Smooth muscle cell of the brain vasculature (primary cell): ENCODE measurements around the gene PARD3B.
"Not testable (repeated sequence)": the region's sequence is repeated elsewhere in the genome, so short reads cannot be mapped to it uniquely, and the experiment has no call there.

Experiments
- DNase-seq: peaks from one replicate; pipeline ENCODE4 v3.0.0-alpha.2; 2012; ENCODE audit warnings: low read depth, low spot score

PARD3B gene

GRCh38 chr2:205187731-205188130, 642.5 kb downstream of the PARD3B start:
- DNase-seq, result no peak

- peak; percentile 85 for DNase-seq
Observed at GRCh38 chr2:205188239-205189138, 643.2 kb downstream of the PARD3B start.

- DNase-seq, result no peak
Observed at GRCh38 chr2:205189301-205189700, 644.0 kb downstream of the PARD3B start.

GRCh38 chr2:205190528-205190927, 645.3 kb downstream of the PARD3B start:
- DNase-seq, result no peak

GRCh38 chr2:205193125-205193835, 648.0 kb downstream of the PARD3B start:
- DNase-seq, result no peak

- no peak for DNase-seq
Observed at GRCh38 chr2:205193836-205194228, 648.6 kb downstream of the PARD3B start.

GRCh38 chr2:205197468-205198139, 652.3 kb downstream of the PARD3B start:
- no peak for DNase-seq

- no peak for DNase-seq
Observed at GRCh38 chr2:205198140-205198525, 652.9 kb downstream of the PARD3B start.

- no peak for DNase-seq
Observed at GRCh38 chr2:205199165-205199850, 654.0 kb downstream of the PARD3B start.

- no peak for DNase-seq
Observed at GRCh38 chr2:205210494-205210893, 665.2 kb downstream of the PARD3B start.

GRCh38 chr2:205212357-205212756, 667.1 kb downstream of the PARD3B start:
- no peak for DNase-seq

- no peak for DNase-seq
Observed at GRCh38 chr2:205216092-205216491, 670.8 kb downstream of the PARD3B start.

- no peak for DNase-seq
Observed at GRCh38 chr2:205216580-205216979, 671.3 kb downstream of the PARD3B start.

- DNase-seq, result no peak
Observed at GRCh38 chr2:205217004-205217403, 671.7 kb downstream of the PARD3B start.

GRCh38 chr2:205218056-205218455, 672.8 kb downstream of the PARD3B start:
- DNase-seq, result no peak

- not testable (repeated sequence) for DNase-seq
Observed at GRCh38 chr2:205218816-205219215, 673.5 kb downstream of the PARD3B start.

GRCh38 chr2:205220559-205220958, 675.3 kb downstream of the PARD3B start:
- DNase-seq, result no peak

GRCh38 chr2:205232086-205232485, 686.8 kb downstream of the PARD3B start:
- DNase-seq, result no peak

- DNase-seq, result no peak
Observed at GRCh38 chr2:205235434-205235833, 690.2 kb downstream of the PARD3B start.

- no peak for DNase-seq
Observed at GRCh38 chr2:205237524-205237923, 692.2 kb downstream of the PARD3B start.

- no peak for DNase-seq
Observed at GRCh38 chr2:205245001-205245400, 699.7 kb downstream of the PARD3B start.

GRCh38 chr2:205245652-205246051, 700.4 kb downstream of the PARD3B start:
- DNase-seq, result no peak
